Prostate gland (tissue), 2 donors: ENCODE data around the gene CLIC3.

Experiments used
- CTCF ChIP-seq, 4 experiments: fragments of 200-600 bp in 2 of 4; fragments of 450-650 bp in 2 of 4; sonication (generic) in 2 of 4; IDR thresholded peaks; 1 replicate in 3 of 4; 2 replicates in 1 of 4; pipeline ENCODE4 v1.5.1; 2016 to 2019; ENCODE audit warnings: antibody characterized with exemption in 4 of 4, mild to moderate bottlenecking in 2 of 4, moderate library complexity in 2 of 4
- POLR2AphosphoS5 ChIP-seq: sonication (generic); formaldehyde crosslinking; IDR thresholded peaks from one replicate; pipeline ENCODE4 v1.6.1; 2017; ENCODE audit warnings: antibody characterized with exemption

DNA sequence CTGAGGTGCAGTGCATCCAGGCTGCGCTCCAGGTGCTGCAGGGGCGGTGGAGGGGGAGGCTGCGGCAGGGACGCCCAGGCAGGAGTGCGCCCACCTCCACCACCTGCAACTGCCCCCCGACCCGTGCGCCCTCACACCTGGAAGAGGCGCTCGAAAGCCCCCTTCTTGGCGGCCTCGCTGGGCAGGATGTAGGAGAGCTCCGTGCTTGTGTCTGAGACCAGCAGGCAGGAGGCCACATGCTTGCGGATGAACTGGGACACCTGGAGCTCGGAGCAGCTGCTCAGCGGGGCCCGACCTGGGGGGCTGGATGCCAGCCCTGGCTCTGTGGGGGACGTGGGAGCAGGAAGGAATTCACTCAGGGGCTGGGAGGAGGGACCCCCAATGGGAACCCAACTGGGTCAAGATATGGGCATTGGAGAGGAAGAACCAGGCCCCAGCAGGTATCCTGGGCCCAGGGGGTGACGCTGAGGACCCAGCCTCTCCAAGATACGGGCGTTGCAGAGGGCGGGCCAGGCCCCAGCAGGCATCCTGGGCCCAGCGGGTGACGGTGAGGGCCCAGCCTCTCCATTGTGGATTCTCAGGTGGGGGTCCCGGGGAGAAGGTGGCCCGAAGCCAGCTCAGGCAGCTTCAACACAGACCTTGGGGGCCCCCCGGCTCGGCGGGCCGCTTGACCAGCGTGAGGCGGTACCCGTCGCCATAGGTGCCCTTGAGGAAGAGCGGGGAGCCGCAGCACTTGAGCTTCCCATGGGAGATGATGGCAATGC lies 18.6 kb upstream of the CLIC3 start:
- no peak for TF ChIP-seq POLR2AphosphoS5
- TF ChIP-seq CTCF (IDR thresholded peaks at IDR 0.05), result no peak
